ENCODE results near the gene CHN2. TPM values are rescaled to one million over a fixed set of nuclear protein-coding genes. Genes with fewer than 3 reads are reported as not detected.

Gene CHN2
- total RNA-seq, 6 donors from 2014 or later, result 6.2 to 13.7 (median 11.2) TPM

DNA sequence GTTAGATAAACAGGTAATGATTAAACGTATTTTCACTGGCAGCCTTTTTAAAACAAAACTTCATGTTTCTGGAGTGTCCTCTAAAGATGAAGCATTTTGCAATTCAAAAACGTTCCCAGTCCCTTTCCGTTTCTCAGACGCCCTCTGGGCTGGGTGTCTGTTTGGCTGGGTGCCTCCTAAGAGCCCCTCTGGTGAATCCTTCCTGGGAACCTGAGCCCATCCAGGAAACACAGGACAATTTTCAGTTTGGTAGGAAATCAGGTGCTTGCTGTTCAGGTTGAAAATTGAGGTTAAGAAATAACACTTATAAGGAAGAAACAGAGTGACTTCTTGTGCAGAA, 76.7 kb downstream of the CHN2 start:
- no peaks in the 10 kb centered on the region for H3K4me1 ChIP-seq
- H3K27ac ChIP-seq, result no peak overlapping the region
- TF ChIP-seq POLR2A (IDR thresholded peaks at IDR 0.05) (no peak), POLR2AphosphoS5 (IDR thresholded peaks at IDR 0.05) (no peak), EP300 (IDR thresholded peaks at IDR 0.05) (no peak)
- TF ChIP-seq, protein P1, sequence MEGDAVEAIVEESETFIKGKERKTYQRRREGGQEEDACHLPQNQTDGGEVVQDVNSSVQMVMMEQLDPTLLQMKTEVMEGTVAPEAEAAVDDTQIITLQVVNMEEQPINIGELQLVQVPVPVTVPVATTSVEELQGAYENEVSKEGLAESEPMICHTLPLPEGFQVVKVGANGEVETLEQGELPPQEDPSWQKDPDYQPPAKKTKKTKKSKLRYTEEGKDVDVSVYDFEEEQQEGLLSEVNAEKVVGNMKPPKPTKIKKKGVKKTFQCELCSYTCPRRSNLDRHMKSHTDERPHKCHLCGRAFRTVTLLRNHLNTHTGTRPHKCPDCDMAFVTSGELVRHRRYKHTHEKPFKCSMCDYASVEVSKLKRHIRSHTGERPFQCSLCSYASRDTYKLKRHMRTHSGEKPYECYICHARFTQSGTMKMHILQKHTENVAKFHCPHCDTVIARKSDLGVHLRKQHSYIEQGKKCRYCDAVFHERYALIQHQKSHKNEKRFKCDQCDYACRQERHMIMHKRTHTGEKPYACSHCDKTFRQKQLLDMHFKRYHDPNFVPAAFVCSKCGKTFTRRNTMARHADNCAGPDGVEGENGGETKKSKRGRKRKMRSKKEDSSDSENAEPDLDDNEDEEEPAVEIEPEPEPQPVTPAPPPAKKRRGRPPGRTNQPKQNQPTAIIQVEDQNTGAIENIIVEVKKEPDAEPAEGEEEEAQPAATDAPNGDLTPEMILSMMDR (IDR thresholded peaks at IDR 0.05), result no peak
- no peak for ATAC-seq (ENCODE audit: low FRiP score in 2 of 2)
- H3K36me3 ChIP-seq, result no peaks in the 10 kb centered on the region
- H3K9me3 ChIP-seq, result no peaks in the 10 kb centered on the region
- no peak overlapping the region for H3K4me3 ChIP-seq
- WGBS, 2 donors, result 30 to 42% methylated on average over 4 of the region's 4 CpGs
- H3K27me3 ChIP-seq, result no peaks in the 10 kb centered on the region
- DNase-seq, result no peak

DNA sequence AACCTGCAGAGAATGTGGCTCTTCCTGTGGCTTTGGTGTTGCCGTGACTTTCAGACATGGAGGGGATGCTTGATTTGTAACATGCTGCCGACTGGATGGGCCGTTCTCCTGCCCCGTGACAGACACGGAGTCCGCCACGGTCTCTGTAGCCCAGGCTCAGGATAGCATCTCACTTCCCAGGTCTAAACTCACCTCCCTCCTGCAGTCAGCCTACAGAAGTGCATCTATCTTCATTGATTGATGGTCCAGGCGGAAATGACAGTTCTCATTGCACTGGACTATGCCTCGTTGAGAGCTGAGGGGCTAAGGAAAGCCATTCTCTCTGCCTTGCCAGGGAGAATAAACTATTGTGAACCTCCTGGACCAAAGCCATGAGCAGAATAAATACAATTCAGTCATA, 77.5 kb downstream of the CHN2 start:
- no peaks in the 10 kb centered on the region for H3K9me3 ChIP-seq
- no peak overlapping the region for H3K27ac ChIP-seq
- H3K27me3 ChIP-seq, result no peaks in the 10 kb centered on the region
- no peak overlapping the region for H3K4me3 ChIP-seq
- TF ChIP-seq EP300 (IDR thresholded peaks at IDR 0.05), result no peak
- TF ChIP-seq POLR2A (IDR thresholded peaks at IDR 0.05), result no peak
- TF ChIP-seq, protein P1 (IDR thresholded peaks at IDR 0.05), result no peak
- no peak for TF ChIP-seq POLR2AphosphoS5 (IDR thresholded peaks at IDR 0.05)
- no peak for ATAC-seq (ENCODE audit: low FRiP score in 2 of 2)
- DNase-seq, result no peak
- H3K36me3 ChIP-seq, result no peaks in the 10 kb centered on the region
- no peaks in the 10 kb centered on the region for H3K4me1 ChIP-seq
- WGBS, 2 donors, result 56 to 90% methylated on average over 1 to 9 of the region's 9 CpGs

DNA sequence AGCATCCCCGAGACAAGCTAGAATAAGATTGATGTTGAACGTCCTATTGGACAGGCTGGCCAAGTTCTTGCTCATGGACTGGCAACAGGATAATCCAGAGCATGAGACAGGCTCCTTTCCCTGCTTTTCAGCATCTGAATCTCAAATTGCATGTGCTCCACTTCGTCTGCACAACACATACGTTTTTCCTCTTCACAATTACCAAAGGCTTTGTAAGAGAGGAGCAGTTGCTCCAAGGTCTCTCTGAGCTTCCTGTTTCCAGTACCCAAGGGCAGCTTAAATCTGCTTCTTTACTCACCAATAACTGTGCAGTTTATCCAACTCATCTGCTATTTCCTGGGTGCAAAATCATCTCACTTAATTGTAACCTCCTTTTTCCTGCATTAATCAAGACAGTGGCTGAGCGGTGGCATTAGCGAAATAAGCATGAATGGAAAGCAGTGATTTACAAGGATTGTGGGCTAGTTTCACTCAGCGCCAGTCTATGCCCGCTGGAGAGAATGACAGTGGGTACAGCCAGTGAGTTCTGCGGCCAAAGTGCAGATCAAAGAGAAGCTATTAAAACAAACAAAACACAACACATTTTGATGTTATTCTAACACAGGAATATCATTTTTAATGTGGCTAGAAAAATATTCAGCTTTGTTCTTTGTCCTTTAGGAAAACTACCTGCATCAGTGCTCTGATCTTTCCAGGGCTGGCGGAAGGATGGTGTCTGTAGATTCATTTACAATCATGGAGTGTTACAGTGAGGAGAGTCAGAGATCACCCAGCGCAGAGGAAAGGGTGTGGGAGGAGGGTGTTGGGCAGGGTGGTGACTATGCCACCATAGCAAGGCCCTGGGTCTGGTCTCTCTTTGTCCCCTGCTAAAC, 79.8 kb downstream of the CHN2 start:
- H3K4me3 ChIP-seq, result no peak overlapping the region
- H3K9me3 ChIP-seq, result no peaks in the 10 kb centered on the region
- ATAC-seq (ENCODE audit: low FRiP score in 2 of 2) (no peak), DNase-seq (no peak)
- H3K27me3 ChIP-seq, result no peaks in the 10 kb centered on the region
- 66 to 78% methylated on average over 11 of the region's 11 CpGs for WGBS, 2 donors
- TF ChIP-seq POLR2AphosphoS5 (IDR thresholded peaks at IDR 0.05) (no peak), EP300 (IDR thresholded peaks at IDR 0.05) (no peak), POLR2A (IDR thresholded peaks at IDR 0.05) (no peak)
- TF ChIP-seq, protein P1 (IDR thresholded peaks at IDR 0.05), result no peak
- H3K36me3 ChIP-seq, result no peaks in the 10 kb centered on the region
- no peak overlapping the region for H3K27ac ChIP-seq
- H3K4me1 ChIP-seq, result no peaks in the 10 kb centered on the region

DNA sequence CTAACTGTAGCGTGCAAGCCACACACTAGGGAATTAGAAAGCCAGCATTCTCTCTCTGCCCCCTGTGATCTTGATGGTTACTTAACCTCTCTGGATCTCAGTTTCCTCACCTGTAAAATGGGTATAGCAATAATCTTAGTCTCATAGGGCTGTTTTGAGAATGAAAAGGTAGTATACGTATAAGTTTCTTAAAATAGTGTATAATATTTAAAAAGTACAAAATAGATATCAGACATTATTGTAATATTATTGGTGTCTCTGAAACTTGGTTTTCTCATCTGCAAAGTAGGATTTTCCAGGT, 80.4 kb downstream of the CHN2 start:
- H3K9me3 ChIP-seq, result no peaks in the 10 kb centered on the region
- no peak overlapping the region for H3K4me3 ChIP-seq
- H3K4me1 ChIP-seq, result no peaks in the 10 kb centered on the region
- ATAC-seq (ENCODE audit: low FRiP score in 2 of 2), result no peak
- DNase-seq, result no peak
- H3K36me3 ChIP-seq, result no peaks in the 10 kb centered on the region
- H3K27ac ChIP-seq, result no peak overlapping the region
- no peak for TF ChIP-seq POLR2A (IDR thresholded peaks at IDR 0.05)
- no peak for TF ChIP-seq EP300 (IDR thresholded peaks at IDR 0.05)
- TF ChIP-seq, protein P1 (IDR thresholded peaks at IDR 0.05), result no peak
- no peak for TF ChIP-seq POLR2AphosphoS5 (IDR thresholded peaks at IDR 0.05)
- 98 to 99% methylated on average over 2 of the region's 2 CpGs for WGBS, 2 donors
- no peaks in the 10 kb centered on the region for H3K27me3 ChIP-seq

DNA sequence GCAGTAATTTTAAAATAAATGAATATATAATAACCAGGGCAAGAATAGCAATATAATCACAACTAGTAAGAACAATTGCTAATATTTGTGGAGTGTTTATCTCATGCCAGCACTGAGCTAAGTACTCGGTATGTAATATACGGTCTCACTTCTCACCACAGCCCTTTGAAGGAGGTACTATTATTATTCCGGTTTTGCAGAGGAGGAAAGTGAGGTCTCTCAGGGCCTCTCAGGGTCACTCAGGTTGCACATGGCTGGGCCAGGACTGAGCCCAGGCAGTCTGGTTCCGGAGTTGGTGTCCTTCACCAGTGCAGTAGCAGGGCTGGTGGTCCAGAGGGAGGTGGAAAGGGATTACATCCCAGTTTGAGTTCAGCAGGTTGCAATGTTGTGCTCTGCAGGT, 80.9 kb downstream of the CHN2 start:
- ATAC-seq (ENCODE audit: low FRiP score in 2 of 2), result no peak

More for the DNA sequence above, 80.9 kb downstream of the CHN2 start:
- H3K4me3 ChIP-seq, result no peak overlapping the region
- H3K4me1 ChIP-seq, result no peaks in the 10 kb centered on the region
- no peaks in the 10 kb centered on the region for H3K36me3 ChIP-seq
- WGBS, 2 donors, result 54 to 76% methylated on average over 4 of the region's 4 CpGs
- no peak for TF ChIP-seq POLR2A (IDR thresholded peaks at IDR 0.05)
- TF ChIP-seq, protein P1 (IDR thresholded peaks at IDR 0.05), result no peak
- no peak for TF ChIP-seq POLR2AphosphoS5 (IDR thresholded peaks at IDR 0.05)
- no peak for TF ChIP-seq EP300 (IDR thresholded peaks at IDR 0.05)
- H3K27me3 ChIP-seq, result no peaks in the 10 kb centered on the region
- no peak overlapping the region for H3K27ac ChIP-seq
- no peaks in the 10 kb centered on the region for H3K9me3 ChIP-seq
- no peak for DNase-seq

Data from upper lobe of left lung (tissue), 6 donors.